Right cardiac atrium (tissue), 5 donors: ENCODE results near the gene FMN1. TPM values are rescaled to one million over a fixed set of nuclear protein-coding genes. Genes with fewer than 3 reads are reported as not detected.
A peak's percentile ranks its signal among the peaks of the same experiment; 100 is the strongest.

Experiments used
- ATAC-seq, 2 donors: fragments of 200-7000 bp; cut with Tn5 transposase; one replicate each; pipeline versions ENCODE4 v1.8.0 to v1.9.1; 2020; ENCODE audit warnings: moderate library complexity in 2 of 2, mild to moderate bottlenecking in 1 of 2
- DNase-seq, 3 donors: peaks; one replicate each; pipeline ENCODE4 v3.0.0-alpha.2; 2020
- H3K27ac ChIP-seq: one replicate; pipeline ENCODE4 v1.5.1; 2013; ENCODE audit warnings: mild to moderate bottlenecking, low read length, control low read depth, moderate library complexity
- H3K27me3 ChIP-seq: one replicate; pipeline ENCODE4 v1.6.1; 2013; ENCODE audit not compliant: control insufficient read depth, insufficient read depth
- H3K4me1 ChIP-seq: one replicate; pipeline ENCODE4 v1.6.1; 2013; ENCODE audit warnings: low read length; ENCODE audit not compliant: control insufficient read depth, insufficient read depth
- H3K4me3 ChIP-seq: one replicate; pipeline ENCODE4 v1.5.1; 2013; ENCODE audit warnings: low read length, control low read depth
- H3K9me3 ChIP-seq: one replicate; pipeline ENCODE4 v1.6.1; 2013; ENCODE audit warnings: low read length; ENCODE audit not compliant: control insufficient read depth
- WGBS: extraction: QIAGEN DNeasy Blood & Tissue Kit; methylation state at CpG from one replicate; pipeline ENCODE4 v1.1.7; 2013; 5-methylcytosine and 5-hydroxymethylcytosine counted together
- intact Hi-C, 4 donors: fragments of 100-400 bp; cut with DNase I; formaldehyde crosslinking; loops; one replicate each; pipeline versions ENCODE4 v1.11.0 to v1.14.0; 2022 to 2023
- polyA plus RNA-seq: library from polyadenylated mRNA; stranded (reverse); fragments of 200-250 nt; gene quantifications from one replicate; pipeline ENCODE4 v1.2.3, GENCODE V29; 2013
- total RNA-seq, 4 donors: library from RNA; stranded (reverse); fragmentation: NEBNext Ultra II Directional; extraction: Animal tissue kit (Norgen Biotek cat#: 25700); gene quantifications; one replicate each; pipeline ENCODE4 v1.2.1, GENCODE V29; 2021
- donor health status: healthy with polysubstance abuse.
- donor health status: DM: no; HTN: yes; CAD: no.
- donor health status: DM: no; HTN: no; CAD: no.
- donor health status: DM: no; HTN: yes; CAD: no; lungs with severe emphysema.
- donor health status: DM: yes; HTN: yes; CAD: no.

Gene FMN1
- total and polyA plus RNA-seq, 5 donors: 0.63 to 8.5 (median 3.5) TPM

- intact Hi-C loops: no loop called here
- Histone ChIP-seq H3K27ac (no peak overlapping the region), H3K9me3 (peaks cover 1% of the 10 kb centered on the region), H3K27me3 (no peaks in the 10 kb centered on the region), H3K4me1 (peaks cover 1% of the 10 kb centered on the region), H3K4me3 (no peak overlapping the region)
- WGBS: 77% methylated on average over 2 of the region's 2 CpGs
- ATAC-seq (no peak), DNase-seq (no peak)
Measured at GRCh38 chr15:33055962-33056361, 138.6 kb downstream of the FMN1 start.

- WGBS: 72% methylated on average over 5 of the region's 5 CpGs
- peaks cover 1% of the 10 kb centered on the region for H3K4me1 ChIP-seq
- no peak overlapping the region for H3K27ac ChIP-seq
- DNase-seq (no peak), ATAC-seq (no peak)
- H3K4me3 ChIP-seq: no peak overlapping the region
- H3K9me3 ChIP-seq: peaks cover 1% of the 10 kb centered on the region
- no peaks in the 10 kb centered on the region for H3K27me3 ChIP-seq
- intact Hi-C loops: no loop called here
Measured at GRCh38 chr15:33051528-33051927, 143.0 kb downstream of the FMN1 start.

GRCh38 chr15:33048255-33048654 is 146.3 kb downstream of the FMN1 start:
- Histone ChIP-seq H3K27me3 (no peaks in the 10 kb centered on the region), H3K4me3 (no peak overlapping the region), H3K4me1 (peaks cover 1% of the 10 kb centered on the region), H3K9me3 (peaks cover 1% of the 10 kb centered on the region), H3K27ac (no peak overlapping the region)
- intact Hi-C loops: no loop called here
- no peak for ATAC-seq
- WGBS: 79% methylated on average over 2 of the region's 2 CpGs
- no peak for DNase-seq

- intact Hi-C loops: no loop called here
- Histone ChIP-seq H3K27ac (no peak overlapping the region), H3K9me3 (no peaks in the 10 kb centered on the region), H3K4me3 (no peak overlapping the region), H3K4me1 (no peaks in the 10 kb centered on the region), H3K27me3 (no peaks in the 10 kb centered on the region)
- 81% methylated on average over 2 of the region's 2 CpGs for WGBS
- ATAC-seq (no peak), DNase-seq (no peak)
Measured at GRCh38 chr15:33047077-33047476, 147.4 kb downstream of the FMN1 start.

GRCh38 chr15:33046329-33046728 is 148.2 kb downstream of the FMN1 start:
- intact Hi-C loops: no loop called here
- no peak for ATAC-seq
- H3K4me3 ChIP-seq: no peak overlapping the region
- no peak overlapping the region for H3K27ac ChIP-seq
- DNase-seq: no peak
- no peaks in the 10 kb centered on the region for H3K4me1 ChIP-seq
- no peaks in the 10 kb centered on the region for H3K9me3 ChIP-seq
- no peaks in the 10 kb centered on the region for H3K27me3 ChIP-seq
- WGBS: 74% methylated on average over 2 of the region's 2 CpGs

- ATAC-seq: no peak
- WGBS: 73% methylated on average over 8 of the region's 8 CpGs
- intact Hi-C loops: no loop called here
- peak in 1 of 3 donors; percentile 40 for DNase-seq
- no peaks in the 10 kb centered on the region for H3K4me1 ChIP-seq
- no peak overlapping the region for H3K27ac ChIP-seq
- no peak overlapping the region for H3K4me3 ChIP-seq
- H3K9me3 ChIP-seq: no peaks in the 10 kb centered on the region
- H3K27me3 ChIP-seq: no peaks in the 10 kb centered on the region
Measured at GRCh38 chr15:33045066-33045810, 149.3 kb downstream of the FMN1 start.

- intact Hi-C loops: no loop called here
- Histone ChIP-seq H3K9me3 (no peaks in the 10 kb centered on the region), H3K4me1 (no peaks in the 10 kb centered on the region), H3K4me3 (no peak overlapping the region), H3K27ac (no peak overlapping the region), H3K27me3 (no peaks in the 10 kb centered on the region)
- no peak for DNase-seq
- ATAC-seq: no peak
- 45% methylated on average over 1 of the region's 1 CpG for WGBS
Measured at GRCh38 chr15:33044598-33044997, 149.9 kb downstream of the FMN1 start.

- H3K9me3 ChIP-seq: no peaks in the 10 kb centered on the region
- intact Hi-C loops: no loop called here
Measured at GRCh38 chr15:33043636-33044035, 150.9 kb downstream of the FMN1 start.

GRCh38 chr15:33040496-33040895 is 154.0 kb downstream of the FMN1 start:
- Histone ChIP-seq H3K27me3 (no peaks in the 10 kb centered on the region), H3K27ac (no peak overlapping the region), H3K4me3 (no peak overlapping the region), H3K4me1 (no peaks in the 10 kb centered on the region), H3K9me3 (no peaks in the 10 kb centered on the region)
- ATAC-seq (no peak), DNase-seq (no peak)
- 58% methylated on average over 1 of the region's 1 CpG for WGBS
- intact Hi-C loops: no loop called here

More at GRCh38 chr15:33043636-33044035, 150.9 kb downstream of the FMN1 start:
- WGBS: 76% methylated on average over 4 of the region's 4 CpGs
- Histone ChIP-seq H3K4me3 (no peak overlapping the region), H3K4me1 (no peaks in the 10 kb centered on the region), H3K27me3 (no peaks in the 10 kb centered on the region), H3K27ac (no peak overlapping the region)
- DNase-seq (peak in 1 of 3 donors; percentile 27), ATAC-seq (no peak)

- no peak for DNase-seq
- ATAC-seq: no peak
Measured at GRCh38 chr15:33034588-33034987, 159.9 kb downstream of the FMN1 start.

GRCh38 chr15:33032053-33032452 is 162.5 kb downstream of the FMN1 start:
- Histone ChIP-seq H3K9me3 (no peaks in the 10 kb centered on the region), H3K27me3 (no peaks in the 10 kb centered on the region), H3K27ac (no peak overlapping the region), H3K4me1 (no peaks in the 10 kb centered on the region), H3K4me3 (no peak overlapping the region)
- WGBS: 61% methylated on average over 4 of the region's 4 CpGs
- intact Hi-C loops: no loop called here
- no peak for ATAC-seq
- no peak for DNase-seq

More at GRCh38 chr15:33034588-33034987, 159.9 kb downstream of the FMN1 start:
- Histone ChIP-seq H3K9me3 (no peaks in the 10 kb centered on the region), H3K4me3 (no peak overlapping the region), H3K27me3 (no peaks in the 10 kb centered on the region), H3K27ac (no peak overlapping the region), H3K4me1 (no peaks in the 10 kb centered on the region)
- intact Hi-C loops: no loop called here
